Stimulated activated CD4-positive, alpha-beta T cell treated with anti-CD3 and anti-CD28 coated beads, Interleukin-1b, Interleukin-23, amount 100 ng/mL, for 48 hours (primary cell): ENCODE data around the gene UVRAG.
"Not testable (repeated sequence)": the region's sequence is repeated elsewhere in the genome, so short reads cannot be mapped to it uniquely, and the experiment has no call there.

Experiments
- DNase-seq: peaks from one replicate; pipeline ENCODE4 v3.0.0-alpha.2; 2020

UVRAG gene

DNA sequence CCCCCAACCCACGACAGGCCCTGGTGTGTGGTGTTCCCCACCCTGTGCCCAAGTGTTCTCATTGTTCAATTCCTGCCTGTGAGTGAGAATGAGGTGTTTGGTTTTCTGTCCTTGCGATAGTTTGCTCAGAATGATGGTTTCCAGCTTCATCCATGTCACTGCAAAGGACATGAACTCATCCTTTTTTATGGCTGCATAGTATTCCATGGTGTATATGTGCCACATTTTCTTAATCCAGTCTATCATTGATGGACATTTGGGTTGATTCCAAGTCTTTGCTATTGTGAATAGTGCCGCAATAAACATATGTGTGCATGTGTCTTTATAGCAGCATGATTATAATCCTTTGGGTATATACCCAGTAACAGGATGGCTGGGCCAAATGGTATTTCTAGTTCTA is 158.7 kb downstream of the UVRAG start:
- DNase-seq: not testable (repeated sequence)

DNA sequence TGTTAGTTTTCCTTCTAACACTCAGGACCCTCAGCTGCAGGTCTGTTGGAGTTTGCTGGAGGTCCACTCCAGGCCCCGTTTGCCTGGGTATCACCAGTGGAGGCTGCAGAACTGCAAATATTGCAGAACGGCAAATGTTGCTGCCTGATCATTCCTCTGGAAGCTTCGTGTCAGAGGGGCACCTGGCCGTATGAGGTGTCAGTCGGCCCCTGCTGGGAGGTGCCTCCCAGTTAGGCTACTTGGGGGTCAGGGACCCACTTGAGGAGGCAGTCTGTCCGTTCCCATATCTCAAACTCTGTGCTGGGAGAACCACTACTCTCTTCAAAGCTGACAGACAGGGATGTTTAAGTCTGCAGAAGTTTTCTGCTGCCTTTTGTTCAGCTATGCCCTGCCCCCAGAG is 164.1 kb downstream of the UVRAG start:
- not testable (repeated sequence) for DNase-seq

DNA sequence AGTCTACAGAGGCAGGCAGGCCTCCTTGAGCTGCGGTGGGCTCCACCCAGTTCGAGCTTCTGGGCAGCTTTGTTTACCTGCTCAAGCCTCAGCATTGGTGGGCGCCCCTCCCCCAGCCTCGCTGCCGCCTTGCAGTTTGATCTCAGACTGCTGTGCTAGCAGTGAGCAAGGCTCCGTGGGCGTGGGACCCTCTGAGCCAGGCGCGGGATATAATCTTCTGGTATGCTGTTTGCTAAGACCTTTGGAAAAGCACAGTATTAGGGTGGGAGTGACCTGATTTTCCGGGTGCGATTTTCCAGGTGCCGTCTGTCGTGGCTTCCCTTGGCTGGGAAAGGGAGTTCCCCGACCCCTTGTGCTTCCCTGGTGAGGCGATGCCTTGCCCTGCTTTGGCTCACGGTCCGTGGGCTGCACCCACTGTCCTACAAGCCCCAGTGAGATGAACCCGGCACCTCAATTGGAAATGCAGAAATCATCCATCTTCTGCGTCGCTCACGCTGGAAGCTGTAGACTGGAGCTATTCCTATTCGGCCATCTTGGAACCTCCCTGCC is 164.5 kb downstream of the UVRAG start:
- not testable (repeated sequence) for DNase-seq

DNA sequence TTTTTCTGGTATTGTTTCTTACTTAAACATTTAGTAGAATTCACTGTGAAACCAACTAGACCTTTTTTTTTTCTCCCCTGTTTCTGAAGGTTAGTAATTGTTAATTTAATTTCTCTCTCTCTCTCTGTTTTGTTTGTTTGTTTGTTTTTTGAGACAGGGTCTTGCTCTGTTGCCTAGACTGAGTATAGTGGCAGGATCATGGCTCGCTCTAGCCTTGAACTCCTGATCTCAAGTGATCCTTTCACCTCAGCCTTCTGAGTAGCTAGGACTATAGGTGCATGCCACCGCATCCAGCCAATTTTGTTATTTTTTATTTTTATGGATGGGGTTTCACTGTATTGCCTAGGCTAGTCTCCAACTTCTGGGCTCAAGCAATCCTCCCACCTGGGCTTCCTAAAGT is 165.0 kb downstream of the UVRAG start:
- no peak for DNase-seq

DNA sequence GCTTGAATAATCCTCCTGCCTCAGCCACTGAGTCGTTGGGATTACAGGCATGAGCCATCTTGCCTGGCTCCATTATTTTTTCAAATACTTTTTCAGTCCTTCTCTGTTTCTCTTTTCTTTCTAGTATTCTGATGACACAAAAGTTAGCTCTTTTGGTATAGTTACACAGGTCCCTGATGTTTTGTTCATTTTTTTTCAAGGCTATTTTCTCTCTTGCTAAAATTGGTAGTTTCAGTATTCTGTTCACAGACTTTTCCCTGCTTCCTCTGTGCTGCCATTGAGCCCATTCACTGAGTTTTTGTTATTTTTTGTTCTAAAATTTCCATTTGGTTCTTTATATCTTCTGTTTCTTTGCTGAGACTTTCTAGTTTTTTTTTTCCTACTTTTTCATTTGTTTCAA is 166.5 kb downstream of the UVRAG start:
- DNase-seq: no peak

DNA sequence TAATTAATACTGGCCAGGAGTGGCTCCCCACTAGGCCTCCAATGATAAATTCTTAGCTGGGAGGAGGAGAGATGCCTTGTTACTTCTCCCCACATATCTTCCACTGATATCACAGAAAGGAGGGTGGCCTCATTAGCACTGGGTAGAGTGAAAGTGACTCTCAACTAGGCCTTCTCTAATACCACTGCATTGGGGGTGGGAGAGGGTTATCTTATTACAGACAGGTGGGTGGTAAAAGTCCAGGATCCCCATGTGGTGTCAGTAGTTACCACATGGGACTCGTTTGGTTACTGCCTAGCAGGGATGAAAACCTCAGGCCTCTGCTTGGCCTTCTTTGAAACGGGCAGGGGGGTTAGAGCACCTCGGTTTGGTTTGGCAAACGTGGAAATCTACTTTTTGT is 167.3 kb downstream of the UVRAG start:
- DNase-seq: no peak

DNA sequence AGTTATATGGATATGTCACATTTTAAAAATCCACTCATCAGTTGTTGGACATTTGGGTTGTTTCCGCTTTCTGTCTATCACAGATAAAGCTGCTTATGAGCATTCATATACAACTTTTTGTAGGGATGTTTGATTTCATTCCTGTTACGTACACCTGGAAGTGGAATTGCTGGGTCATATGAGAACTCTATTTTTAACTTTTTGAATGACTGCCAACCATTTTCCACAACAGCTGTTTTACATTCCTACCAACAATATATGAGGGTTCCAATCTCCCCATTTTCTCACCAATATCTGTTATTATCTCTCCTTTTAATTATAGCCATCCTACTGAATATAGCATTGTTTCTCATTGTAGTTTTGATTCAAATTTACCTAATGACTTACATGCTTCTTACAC is 172.0 kb downstream of the UVRAG start:
- no peak for DNase-seq

DNA sequence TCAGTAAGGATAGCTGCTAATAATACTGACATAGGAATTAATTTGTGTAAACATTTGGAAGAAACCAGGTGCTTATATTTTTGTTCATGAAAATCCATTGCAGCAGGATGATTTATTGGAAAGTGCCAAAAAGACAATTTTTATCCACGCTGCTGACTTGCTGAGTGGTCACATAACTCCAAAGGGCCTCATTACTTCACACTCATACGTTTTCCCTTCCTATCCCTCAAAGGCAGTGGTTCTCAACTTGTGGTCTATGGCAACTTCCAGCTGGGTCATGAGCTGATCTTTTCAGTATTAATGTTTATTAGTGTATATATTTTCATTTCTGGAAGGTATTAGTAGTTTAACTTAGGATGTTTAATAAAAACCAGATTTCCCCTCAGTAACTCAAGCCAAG is 178.1 kb downstream of the UVRAG start:
- no peak for DNase-seq

DNA sequence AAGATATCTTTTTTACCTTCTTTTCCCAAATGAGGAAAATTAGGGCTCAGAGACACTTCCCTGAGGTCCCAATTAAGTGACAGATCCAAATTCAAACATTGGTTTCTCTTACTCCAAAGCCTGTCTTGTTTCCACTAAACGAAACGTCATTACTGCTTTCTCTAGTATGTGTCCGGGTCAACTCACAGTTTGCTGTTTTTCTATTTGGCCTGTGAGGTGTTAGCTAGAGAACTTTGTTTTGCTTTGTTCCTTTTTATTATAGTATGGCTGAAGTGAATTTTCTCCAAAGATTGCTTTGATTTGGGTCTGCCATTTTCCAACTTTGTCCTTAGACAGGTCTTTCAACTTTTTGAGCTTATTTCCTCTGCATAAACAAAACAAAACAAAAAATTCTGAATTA is 179.6 kb downstream of the UVRAG start:
- no peak for DNase-seq

DNA sequence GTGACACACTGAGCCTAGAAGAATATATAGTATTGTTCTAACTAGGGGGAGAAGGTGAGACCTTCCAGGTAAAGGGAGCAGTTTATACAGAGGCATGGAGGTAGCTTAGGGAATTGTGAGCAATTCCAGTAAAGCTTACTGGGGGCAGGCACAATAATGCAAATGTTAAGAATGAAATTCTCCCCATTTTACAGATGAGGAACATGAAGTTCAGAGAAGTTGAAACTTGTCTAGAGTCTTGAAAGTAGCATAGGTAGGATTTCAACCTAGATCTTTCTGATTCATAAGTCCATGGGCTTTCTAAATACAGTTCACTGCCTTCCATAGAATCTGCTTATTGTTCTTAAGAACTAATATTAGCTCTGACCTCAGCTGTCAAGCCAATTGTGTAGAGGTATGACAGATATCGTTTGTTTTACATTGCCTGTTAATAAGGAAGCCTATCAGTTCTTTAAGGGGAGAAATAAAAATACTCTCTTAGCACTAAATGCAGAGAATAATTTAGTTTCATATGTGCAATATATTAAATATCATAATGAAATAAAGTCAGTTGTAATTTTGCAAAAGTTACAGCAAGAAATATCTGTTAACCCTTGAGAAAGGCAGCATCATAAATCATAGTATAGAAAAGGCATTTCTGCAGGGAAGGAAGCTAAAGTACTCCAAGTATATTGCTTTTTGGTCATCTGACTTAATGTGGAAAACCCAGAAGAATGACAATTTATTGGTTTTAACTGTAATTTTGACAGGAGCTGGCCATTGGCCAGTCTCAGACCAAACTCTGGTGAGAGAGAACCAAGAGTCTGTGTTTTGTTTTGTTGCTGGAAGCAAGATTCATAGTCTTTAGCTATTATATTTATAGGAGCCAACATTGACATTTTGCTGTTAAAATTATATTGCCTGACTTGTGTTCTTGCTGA is 181.8 kb downstream of the UVRAG start:
- no peak for DNase-seq

DNA sequence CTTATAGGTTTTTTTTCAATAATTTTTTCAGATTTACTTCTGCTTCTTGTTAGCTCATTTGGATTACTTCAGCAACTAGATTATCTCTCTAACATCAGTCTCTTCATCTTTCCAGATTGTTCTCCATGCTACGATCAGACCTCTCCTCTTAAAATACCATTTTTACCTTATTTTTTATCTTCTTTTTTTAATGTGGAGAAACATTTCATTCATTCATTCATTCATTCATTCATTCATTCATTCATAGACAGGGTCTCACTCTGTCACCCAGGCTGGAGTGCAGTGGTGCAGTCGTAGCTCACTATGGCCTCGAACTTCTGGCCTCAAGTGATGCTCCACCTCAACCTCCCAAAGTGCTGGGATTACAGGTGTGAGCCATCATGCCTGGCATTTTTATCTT is 189.4 kb downstream of the UVRAG start:
- no peak for DNase-seq

DNA sequence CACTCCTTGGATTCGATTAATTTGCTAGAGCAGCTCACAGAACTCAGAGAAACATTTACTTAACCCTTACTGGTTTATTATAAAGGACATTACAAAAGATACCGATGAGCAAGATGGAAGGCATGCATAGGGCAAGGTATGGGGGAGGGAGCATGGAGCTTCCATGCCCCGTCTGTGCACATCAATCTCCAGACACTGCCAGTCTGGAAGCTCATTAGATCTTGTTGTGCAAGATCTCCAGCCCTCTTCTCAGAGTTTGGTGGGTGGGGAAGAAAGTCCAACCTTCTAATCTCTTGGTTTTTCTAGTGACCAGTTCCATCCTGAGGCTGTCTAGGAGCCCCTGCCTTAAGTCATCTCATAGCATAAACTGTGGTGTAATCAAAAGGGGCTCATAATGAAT is 190.7 kb downstream of the UVRAG start:
- DNase-seq: no peak

DNA sequence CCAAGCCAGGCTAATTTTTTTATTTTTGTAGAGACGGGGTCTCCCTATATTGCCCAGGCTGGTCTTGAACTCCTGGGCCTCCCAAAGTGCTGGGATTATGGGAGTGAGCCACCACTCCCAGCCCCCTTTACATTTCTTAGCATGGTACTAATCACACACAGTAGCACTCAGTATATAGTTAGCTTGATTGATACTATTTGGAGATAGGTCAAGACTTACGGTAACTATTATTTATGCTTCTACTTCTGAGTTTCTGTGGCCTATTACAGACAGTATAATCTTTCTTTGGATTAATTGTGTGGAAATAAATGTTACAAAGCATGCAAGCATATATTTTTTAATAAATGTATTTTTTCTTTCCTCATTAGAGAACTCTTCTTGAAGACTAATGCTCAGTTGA is 192.2 kb downstream of the UVRAG start:
- DNase-seq: no peak

DNA sequence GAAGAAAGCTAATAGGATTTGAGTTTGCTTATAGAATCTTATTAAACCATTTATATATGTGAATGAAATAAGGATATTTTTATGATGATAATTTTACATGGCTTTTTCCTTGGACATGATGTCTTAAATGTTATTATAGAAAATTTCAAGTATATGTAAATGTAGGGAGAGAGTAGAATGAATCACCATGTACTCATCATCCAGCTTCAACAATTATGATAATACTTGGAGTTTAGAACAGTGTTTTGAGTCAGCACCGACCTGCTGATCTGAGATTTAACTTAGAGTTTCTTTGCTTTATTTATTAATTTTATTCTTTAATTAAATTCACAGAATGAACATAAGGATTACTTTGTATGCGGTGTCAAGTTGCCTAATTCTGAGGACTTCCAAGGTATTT is 193.5 kb downstream of the UVRAG start:
- no peak for DNase-seq

DNA sequence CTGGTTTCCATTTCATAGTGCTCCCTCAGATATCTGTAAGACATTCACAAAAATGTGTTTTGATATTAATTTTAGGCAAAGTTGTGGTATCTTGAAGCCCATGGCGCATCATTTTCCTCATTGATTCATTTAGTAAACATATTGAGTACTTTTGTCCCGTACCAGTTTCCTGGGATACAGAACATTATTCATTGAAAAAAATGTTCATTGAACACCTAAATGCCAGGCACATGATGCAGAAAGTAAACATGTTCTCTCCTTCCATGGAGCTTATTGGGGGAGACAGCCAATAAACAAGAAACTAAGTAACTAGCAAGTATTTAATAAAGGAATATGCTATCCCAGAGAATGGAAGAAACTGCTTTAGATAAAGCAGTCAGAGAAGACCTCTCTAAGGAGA is 195.0 kb downstream of the UVRAG start:
- DNase-seq: no peak

DNA sequence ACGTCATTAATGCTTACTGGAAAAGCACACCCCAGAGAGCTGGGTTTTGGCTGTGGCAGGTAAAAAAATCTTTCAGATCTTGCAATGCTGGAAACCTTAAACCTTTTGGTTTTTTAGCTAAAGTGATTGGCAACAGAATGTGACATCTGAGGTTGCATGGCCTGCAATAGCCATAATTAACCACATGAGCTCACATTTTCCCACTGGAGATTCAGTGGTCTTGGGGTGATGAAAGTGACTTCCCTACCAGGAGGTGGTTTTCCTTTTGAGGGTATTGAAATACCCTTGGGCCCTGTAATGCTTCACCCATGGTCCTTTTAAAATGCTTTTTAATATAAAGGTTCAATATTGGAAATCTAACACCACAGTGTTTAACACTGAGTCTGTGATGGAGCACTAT is 198.5 kb downstream of the UVRAG start:
- DNase-seq: no peak

DNA sequence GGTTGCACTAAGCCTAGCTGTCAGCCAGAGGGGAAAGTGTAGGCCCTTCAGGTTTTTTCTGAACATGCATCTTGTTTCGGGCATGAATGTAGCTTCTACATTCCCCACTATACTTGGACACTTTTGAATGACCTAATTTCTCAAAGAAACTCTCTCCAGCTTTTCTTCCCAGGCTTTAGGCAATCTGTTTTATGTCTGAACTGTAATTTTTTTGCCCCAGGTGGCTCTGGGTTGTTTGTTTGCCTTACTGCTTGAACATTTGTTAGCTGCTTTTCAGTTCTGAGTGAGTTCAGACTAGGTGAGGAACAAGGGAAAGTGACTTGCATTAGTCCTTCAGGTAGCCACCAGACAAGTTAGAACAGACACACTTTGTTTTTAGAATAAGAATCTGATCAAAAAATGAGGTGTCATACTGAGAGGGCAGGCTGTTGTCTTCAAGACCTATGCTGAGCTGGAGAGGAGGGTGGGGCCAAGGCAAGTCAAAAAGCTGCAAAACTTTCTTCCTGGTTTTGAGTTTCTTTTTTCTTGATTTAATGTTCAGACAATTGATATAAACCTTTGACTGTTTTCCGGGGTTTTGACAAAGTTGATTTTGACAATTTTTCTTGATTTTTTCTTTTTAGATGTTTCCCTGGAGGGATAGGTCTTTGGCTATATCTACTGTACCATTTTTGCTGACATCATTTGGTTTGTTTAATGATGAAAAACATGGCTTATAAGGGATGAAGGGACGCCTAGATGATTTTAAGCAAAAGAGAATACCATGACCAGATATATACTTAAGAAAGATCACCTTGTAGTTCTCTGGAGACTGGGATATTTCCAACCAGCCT is 208.4 kb downstream of the UVRAG start:
- DNase-seq: no peak

DNA sequence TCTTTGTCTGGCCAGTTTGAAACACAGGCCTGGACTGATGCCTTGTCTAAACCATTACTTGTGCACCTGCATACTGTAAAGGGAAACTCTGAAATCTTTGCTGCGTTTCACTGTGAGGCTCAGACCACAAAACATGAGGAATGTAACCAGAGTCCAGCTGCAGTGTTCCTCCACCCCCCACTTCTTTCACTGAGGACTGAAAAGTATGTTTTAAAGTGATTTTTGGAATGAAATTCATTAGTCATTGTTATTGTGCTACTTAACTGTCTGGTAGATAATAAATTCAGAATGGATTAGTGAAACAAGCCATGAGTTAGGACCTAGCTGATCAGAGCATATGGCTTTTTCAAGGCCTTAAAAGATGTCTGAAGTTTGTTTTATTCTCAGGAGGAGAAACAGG is 210.1 kb downstream of the UVRAG start:
- DNase-seq: no peak

DNA sequence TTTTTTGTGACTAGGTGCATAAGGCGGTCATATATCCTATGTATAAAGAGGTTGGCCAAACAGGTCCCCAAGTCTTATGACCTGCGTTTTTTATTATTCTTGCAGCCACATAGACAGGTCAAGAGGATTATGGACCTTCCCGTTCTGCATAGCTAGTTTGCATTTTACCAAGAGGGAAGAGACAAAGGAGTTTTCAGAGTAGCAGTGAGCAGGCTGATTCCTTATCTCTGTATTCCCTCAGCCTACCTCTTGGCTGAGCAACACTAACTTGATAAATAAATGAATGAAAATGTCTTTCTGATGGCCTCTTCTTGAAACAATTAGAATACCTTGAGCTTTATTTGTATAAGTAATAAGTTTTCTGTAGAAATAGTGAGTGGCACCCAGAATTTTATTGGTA is 210.8 kb downstream of the UVRAG start:
- no peak for DNase-seq

DNA sequence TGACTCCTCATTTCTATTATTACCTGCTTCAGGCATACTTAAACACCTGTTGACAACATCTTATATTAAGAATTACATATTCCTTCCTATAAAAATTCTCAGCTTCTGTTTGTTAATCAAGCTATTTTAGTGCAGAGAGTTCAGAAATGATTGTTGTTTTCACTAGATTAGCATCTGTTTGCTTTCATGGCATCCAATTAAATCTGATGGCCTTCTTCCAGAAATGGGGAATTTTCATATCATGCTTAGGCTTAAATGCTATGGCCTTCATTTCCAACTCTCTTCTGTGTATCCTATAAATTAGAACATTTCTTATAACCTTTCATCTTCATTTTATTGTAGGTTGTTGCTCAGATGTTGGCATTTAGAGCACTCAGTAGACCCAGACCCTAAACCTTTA is 211.3 kb downstream of the UVRAG start:
- no peak for DNase-seq

DNA sequence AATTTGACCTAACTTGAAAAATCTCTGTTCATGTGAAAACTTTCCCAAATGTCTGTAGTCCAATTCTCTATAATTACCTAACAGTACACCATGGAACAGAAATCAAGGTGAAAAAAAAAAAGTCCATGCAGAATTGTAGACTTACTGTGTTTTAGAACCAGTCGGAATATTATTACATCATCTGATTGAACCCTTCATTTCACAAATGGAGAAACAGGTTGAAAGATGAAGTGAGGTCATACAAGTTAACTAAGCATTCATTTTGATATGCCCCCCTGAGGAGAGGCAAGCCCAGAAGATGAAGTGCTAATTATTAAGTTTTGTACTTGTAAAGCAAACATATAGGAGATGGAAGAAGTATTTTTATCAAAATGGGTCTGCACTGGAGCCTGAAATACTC is 211.9 kb downstream of the UVRAG start:
- DNase-seq: no peak

DNA sequence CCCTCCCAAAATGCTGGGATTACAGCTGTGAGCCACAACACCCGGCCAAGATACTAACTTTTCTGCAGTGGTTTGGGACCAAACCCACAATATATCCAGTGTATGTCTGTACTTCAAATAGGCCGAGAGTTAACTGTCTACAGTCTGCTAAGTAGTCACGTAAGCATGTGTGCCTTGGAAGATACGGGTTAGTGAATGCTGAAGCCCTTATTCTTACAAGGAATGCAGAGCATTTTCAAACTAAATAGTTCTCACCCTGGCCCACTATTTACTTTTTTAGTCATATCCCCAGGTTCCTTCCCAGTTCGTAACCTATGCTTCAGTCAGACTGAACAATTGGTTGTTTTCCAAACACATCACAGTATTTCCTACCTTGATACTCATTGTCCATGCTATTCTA is 215.3 kb downstream of the UVRAG start:
- DNase-seq: no peak

DNA sequence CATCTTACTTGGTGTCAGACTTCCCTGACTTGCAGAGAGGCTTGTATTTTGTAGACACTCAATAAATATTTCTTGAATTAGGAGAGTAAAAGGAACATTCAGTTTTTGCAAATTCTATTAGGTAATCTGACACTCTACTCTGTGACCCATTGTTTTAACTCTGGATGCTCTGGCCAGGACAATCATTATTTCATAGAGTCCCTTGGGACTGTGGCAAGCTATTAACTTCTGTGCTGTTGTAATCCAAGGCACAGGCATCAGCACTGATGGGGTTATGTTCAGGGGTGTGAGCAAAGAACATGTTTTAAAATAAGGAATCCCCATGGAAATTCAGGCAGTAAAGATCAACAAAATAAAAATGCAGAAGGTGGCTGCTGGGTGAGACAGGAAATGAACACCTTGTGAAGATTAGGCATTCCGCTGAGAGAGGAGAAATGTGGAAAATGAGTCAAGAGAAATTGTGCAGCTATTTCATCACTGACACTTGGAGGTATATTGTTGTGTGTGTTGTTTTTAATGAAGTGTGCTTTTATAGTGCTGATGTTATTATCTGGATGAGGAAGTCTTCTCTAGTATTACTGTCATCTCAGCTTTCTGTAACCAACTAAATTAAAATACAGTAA is 216.1 kb downstream of the UVRAG start:
- no peak for DNase-seq
